Fibroblast of the aortic adventitia (primary cell): ENCODE results near the gene OS9. TPM values are rescaled to one million over a fixed set of nuclear protein-coding genes. Genes with fewer than 3 reads are reported as not detected.

Experiments used
- DNase-seq: peaks from one replicate; pipeline ENCODE4 v3.0.0-alpha.2; 2010; ENCODE audit warnings: low read depth
- H3K4me3 ChIP-seq: 2 replicates; pipeline ENCODE4 v1.5.1; 2011; ENCODE audit warnings: low read depth, mild to moderate bottlenecking, control low read depth, low read length, moderate library complexity
- total RNA-seq: library from RNA; depleted of rRNA; stranded (reverse); fragments of >200 nt; gene quantifications from 2 replicates; pipeline ENCODE4 v1.2.3, GENCODE V29; 2012; ENCODE audit warnings: low replicate concordance
- TF ChIP-seq, protein P1 (sequence below): IDR thresholded peaks from 2 replicates; pipeline ENCODE4 v1.5.1; 2011; ENCODE audit warnings: mild to moderate bottlenecking, low read length, control low read depth, inconsistent platforms; ENCODE audit not compliant: insufficient read depth

OS9 gene
- total RNA-seq, 1 donor: 229 TPM

DNA sequence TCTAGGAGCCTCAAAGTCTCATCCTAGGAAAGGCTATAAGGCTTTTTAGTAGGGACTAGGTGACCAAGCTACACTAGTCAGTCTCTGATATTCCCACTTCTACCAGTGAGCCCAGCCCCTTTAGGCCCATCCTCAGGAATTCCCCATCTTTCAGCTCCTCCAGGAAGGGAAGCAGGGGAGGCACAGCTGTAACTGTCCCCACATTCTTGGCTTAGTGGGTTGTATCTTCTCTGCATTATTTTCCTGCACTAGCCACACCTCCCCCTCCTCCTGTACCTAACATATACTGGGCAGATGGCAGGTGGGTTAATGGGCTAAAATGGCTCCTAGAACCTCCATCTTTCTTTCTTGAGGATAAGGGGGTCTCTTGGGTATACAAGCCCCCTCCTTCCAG is 73.4 kb downstream of the OS9 start:
- no peak for DNase-seq
- TF ChIP-seq, protein P1, sequence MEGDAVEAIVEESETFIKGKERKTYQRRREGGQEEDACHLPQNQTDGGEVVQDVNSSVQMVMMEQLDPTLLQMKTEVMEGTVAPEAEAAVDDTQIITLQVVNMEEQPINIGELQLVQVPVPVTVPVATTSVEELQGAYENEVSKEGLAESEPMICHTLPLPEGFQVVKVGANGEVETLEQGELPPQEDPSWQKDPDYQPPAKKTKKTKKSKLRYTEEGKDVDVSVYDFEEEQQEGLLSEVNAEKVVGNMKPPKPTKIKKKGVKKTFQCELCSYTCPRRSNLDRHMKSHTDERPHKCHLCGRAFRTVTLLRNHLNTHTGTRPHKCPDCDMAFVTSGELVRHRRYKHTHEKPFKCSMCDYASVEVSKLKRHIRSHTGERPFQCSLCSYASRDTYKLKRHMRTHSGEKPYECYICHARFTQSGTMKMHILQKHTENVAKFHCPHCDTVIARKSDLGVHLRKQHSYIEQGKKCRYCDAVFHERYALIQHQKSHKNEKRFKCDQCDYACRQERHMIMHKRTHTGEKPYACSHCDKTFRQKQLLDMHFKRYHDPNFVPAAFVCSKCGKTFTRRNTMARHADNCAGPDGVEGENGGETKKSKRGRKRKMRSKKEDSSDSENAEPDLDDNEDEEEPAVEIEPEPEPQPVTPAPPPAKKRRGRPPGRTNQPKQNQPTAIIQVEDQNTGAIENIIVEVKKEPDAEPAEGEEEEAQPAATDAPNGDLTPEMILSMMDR: no peak
- H3K4me3 ChIP-seq: no peak overlapping the region

DNA sequence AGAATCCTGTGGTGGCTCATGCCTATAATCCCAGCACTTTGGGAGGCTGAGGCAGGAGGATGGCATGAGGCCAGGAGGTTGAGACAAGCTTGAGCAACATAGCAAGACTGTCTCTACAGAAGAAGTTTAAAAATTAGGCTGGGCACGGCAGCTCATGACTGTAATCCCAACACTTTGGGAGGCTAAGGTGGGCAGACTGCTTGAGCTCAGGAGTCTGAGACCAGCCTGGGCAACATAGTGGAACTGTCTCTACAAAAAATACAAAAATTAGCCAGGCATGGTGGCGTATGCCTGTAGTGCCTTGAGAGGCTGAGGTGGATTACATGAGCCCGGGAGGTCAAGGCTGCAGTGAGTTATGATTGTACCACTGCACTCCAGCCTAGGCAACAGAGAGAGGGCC is 73.9 kb downstream of the OS9 start:
- TF ChIP-seq, protein P1: no peak
- H3K4me3 ChIP-seq: no peak overlapping the region
- no peak for DNase-seq

DNA sequence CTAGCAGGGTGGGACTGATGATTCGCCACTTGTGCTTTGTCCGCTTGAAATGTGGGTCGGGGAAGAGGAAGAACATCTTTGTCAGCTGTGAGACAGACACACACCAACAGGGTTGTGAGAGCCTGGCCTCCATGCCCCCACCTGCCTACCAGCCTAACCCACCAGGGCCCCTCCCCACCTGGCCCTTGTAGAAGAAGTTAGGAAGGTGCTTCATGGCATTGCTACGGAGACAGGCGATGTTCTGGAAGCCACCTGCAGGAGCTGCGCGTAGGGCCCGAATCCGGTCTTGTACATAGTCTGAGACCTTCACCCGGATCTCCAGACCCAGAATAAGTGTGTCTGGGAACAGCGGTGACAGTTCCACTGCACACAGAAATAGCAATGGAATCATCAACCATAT is 75.7 kb downstream of the OS9 start:
- DNase-seq: no peak
- H3K4me3 ChIP-seq: no peak overlapping the region
- TF ChIP-seq, protein P1: no peak

DNA sequence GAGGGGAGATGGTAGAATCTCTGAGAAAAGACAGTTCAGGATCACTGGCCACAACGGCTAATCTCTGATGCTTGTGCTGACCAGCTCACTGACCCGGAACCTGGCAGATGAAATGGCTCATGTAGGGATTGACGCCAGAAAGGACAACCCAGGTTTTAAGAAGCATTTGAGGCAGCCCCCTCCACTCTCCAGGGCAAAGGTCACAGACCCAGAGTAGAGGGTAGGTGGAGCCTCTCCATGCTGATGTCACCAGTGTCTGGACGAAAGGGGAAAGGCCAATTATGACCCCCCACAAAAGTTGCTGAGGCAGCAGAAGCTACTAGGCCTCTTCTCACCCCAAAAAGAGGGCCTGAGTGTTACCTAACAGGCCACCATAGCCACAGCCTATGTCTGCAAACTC is 76.8 kb downstream of the OS9 start:
- DNase-seq: no peak
- H3K4me3 ChIP-seq: no peak overlapping the region
- TF ChIP-seq, protein P1: no peak

Other genes with a start within 250 kb of the OS9 start
- gene INHBE, start 238.8 kb upstream of the OS9 start, total RNA-seq: 0.16 and 0.99 TPM in 2 replicates
- 1.1 TPM in 1 of 2 replicates, not detected in the other for gene GLI1, start 234.3 kb upstream of the OS9 start, total RNA-seq
- gene ARHGAP9, start 214.3 kb upstream of the OS9 start, total RNA-seq: 0.18 TPM in 1 of 2 replicates, not detected in the other
- 185 and 272 TPM in 2 replicates for gene MARS1, start 206.1 kb upstream of the OS9 start, total RNA-seq
- 37.7 and 60.3 TPM in 2 replicates for gene DDIT3, start 173.6 kb upstream of the OS9 start, total RNA-seq
- 4.2 and 7.6 TPM in 2 replicates for gene MBD6, start 171.3 kb upstream of the OS9 start, total RNA-seq
- gene DCTN2, start 146.9 kb upstream of the OS9 start, total RNA-seq: 106 and 140 TPM in 2 replicates
- gene KIF5A, start 144.1 kb upstream of the OS9 start, total RNA-seq: 0.72 and 1.8 TPM in 2 replicates
- gene PIP4K2C, start 102.9 kb upstream of the OS9 start, total RNA-seq: 12.4 and 19.4 TPM in 2 replicates
- 10.5 and 16.9 TPM in 2 replicates for gene DTX3, start 89.3 kb upstream of the OS9 start, total RNA-seq
- 18.3 and 64.5 TPM in 2 replicates for gene ARHGEF25, start 82.7 kb upstream of the OS9 start, total RNA-seq
- 1.7 and 6.9 TPM in 2 replicates for gene B4GALNT1, start 60.9 kb upstream of the OS9 start, total RNA-seq
- gene AGAP2, start 44.6 kb downstream of the OS9 start, total RNA-seq: 0.25 and 0.27 TPM in 2 replicates
- gene TSPAN31, start 50.9 kb downstream of the OS9 start, total RNA-seq: 17.3 and 43.9 TPM in 2 replicates
- gene CDK4, start 58.2 kb downstream of the OS9 start, total RNA-seq: 208 and 588 TPM in 2 replicates
- 0.57 and 2.1 TPM in 2 replicates for gene MARCHF9, start 61.0 kb downstream of the OS9 start, total RNA-seq
- 0.45 TPM in 1 of 2 replicates, not detected in the other for gene CYP27B1, start 72.9 kb downstream of the OS9 start, total RNA-seq
- 9.7 and 10.5 TPM in 2 replicates for gene METTL1, start 78.0 kb downstream of the OS9 start, total RNA-seq
- 3.9 and 6.6 TPM in 2 replicates for gene EEF1AKMT3, start 78.5 kb downstream of the OS9 start, total RNA-seq
- 16.2 and 19.9 TPM in 2 replicates for gene TSFM, start 88.7 kb downstream of the OS9 start, total RNA-seq
- 2.5 and 3.5 TPM in 2 replicates for gene AVIL, start 124.6 kb downstream of the OS9 start, total RNA-seq
- gene CTDSP2, start 152.6 kb downstream of the OS9 start, total RNA-seq: 90.7 and 128 TPM in 2 replicates
- gene ATP23, start 247.4 kb downstream of the OS9 start, total RNA-seq: 5.6 and 10.1 TPM in 2 replicates